ENCODE measurements around the gene POU6F2.

DNA sequence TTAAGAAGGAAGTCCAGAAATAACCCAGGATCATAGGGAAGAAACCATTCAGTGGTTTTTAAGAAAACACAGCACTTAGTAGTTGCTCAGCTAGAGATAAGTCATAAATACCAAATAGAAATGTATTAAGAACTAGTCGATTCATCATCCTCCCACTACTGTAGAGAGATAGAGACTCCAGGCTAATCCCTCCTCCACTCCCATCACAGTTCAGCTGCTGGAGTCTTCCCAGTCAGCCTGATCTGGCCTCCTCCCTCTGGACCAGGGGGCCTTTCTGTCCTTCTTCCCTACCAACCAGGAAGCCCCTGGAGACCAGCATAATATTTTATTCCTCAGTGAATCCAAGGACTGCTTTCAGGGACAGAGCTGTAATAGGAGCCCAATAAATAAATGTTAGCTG is 294.4 kb downstream of the POU6F2 start:
- TF ChIP-seq, protein P1, sequence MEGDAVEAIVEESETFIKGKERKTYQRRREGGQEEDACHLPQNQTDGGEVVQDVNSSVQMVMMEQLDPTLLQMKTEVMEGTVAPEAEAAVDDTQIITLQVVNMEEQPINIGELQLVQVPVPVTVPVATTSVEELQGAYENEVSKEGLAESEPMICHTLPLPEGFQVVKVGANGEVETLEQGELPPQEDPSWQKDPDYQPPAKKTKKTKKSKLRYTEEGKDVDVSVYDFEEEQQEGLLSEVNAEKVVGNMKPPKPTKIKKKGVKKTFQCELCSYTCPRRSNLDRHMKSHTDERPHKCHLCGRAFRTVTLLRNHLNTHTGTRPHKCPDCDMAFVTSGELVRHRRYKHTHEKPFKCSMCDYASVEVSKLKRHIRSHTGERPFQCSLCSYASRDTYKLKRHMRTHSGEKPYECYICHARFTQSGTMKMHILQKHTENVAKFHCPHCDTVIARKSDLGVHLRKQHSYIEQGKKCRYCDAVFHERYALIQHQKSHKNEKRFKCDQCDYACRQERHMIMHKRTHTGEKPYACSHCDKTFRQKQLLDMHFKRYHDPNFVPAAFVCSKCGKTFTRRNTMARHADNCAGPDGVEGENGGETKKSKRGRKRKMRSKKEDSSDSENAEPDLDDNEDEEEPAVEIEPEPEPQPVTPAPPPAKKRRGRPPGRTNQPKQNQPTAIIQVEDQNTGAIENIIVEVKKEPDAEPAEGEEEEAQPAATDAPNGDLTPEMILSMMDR (IDR thresholded peaks at IDR 0.05; ENCODE audit: insufficient read depth, low read length) = no peak
- TF ChIP-seq SPI1 (IDR thresholded peaks at IDR 0.05; ENCODE audit: borderline replicate concordance, low read depth) = no peak
- no peak for TF ChIP-seq GABPA (IDR thresholded peaks at IDR 0.05; ENCODE audit: low read depth)
- TF ChIP-seq POLR2AphosphoS5 (IDR thresholded peaks at IDR 0.05; ENCODE audit: low read depth) = no peak
- TF ChIP-seq, protein P2, sequence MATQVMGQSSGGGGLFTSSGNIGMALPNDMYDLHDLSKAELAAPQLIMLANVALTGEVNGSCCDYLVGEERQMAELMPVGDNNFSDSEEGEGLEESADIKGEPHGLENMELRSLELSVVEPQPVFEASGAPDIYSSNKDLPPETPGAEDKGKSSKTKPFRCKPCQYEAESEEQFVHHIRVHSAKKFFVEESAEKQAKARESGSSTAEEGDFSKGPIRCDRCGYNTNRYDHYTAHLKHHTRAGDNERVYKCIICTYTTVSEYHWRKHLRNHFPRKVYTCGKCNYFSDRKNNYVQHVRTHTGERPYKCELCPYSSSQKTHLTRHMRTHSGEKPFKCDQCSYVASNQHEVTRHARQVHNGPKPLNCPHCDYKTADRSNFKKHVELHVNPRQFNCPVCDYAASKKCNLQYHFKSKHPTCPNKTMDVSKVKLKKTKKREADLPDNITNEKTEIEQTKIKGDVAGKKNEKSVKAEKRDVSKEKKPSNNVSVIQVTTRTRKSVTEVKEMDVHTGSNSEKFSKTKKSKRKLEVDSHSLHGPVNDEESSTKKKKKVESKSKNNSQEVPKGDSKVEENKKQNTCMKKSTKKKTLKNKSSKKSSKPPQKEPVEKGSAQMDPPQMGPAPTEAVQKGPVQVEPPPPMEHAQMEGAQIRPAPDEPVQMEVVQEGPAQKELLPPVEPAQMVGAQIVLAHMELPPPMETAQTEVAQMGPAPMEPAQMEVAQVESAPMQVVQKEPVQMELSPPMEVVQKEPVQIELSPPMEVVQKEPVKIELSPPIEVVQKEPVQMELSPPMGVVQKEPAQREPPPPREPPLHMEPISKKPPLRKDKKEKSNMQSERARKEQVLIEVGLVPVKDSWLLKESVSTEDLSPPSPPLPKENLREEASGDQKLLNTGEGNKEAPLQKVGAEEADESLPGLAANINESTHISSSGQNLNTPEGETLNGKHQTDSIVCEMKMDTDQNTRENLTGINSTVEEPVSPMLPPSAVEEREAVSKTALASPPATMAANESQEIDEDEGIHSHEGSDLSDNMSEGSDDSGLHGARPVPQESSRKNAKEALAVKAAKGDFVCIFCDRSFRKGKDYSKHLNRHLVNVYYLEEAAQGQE (IDR thresholded peaks at IDR 0.05; ENCODE audit: insufficient replicate concordance, low read depth) = no peak

All from HL-60 (cell line).